Measurements from ENCODE around the gene ATL1. TPM values are rescaled to one million over a fixed set of nuclear protein-coding genes. Genes with fewer than 3 reads are reported as not detected.

Gene ATL1
- total RNA-seq, 4 donors from 2014 or later, result 13.5 to 34.7 (median 23.3) TPM

DNA sequence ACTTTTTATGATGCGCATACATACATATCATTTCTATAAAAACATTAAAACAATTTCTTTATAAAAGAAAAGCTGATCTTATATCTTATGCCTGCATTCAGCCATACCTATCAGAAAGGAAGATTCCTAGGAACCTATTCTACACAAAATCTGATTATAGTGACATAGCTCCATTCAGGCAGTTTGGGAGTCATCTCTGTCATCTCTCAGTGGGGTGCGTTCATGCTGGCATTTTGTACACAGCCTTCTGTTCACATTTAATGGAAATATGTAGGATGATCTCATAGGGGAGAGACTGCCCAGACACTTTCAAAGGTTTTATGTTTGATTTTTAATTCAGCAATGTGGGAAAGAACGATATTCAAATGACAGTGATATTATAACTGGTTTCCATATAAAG, 52.9 kb downstream of the ATL1 start:
- no peaks in the 10 kb centered on the region for H3K9me3 ChIP-seq

GRCh38 chr14:50615056-50615455, 55.1 kb downstream of the ATL1 start:
- Histone ChIP-seq H3K27me3 (no peaks in the 10 kb centered on the region), H3K4me1 (peaks cover 0 to 12% (median 0%) of the 10 kb centered on the region in 4 donors), H3K4me3 (no peak overlapping the region), H3K27ac (peak overlapping the region in 3 of 4 donors; percentile 24 to 65 (median 51)), H3K36me3 (peaks cover 0 to 11% (median 3%) of the 10 kb centered on the region in 3 donors), H3K9me3 (no peaks in the 10 kb centered on the region)
- WGBS, 2 donors, result 45 to 46% methylated on average over 4 of the region's 4 CpGs
- no peak for DNase-seq (ENCODE audit: low spot score in 2 of 2)
- TF ChIP-seq EP300 (IDR thresholded peaks at IDR 0.05) (no peak), POLR2A (IDR thresholded peaks at IDR 0.05) (no peak)
- TF ChIP-seq, protein P1, sequence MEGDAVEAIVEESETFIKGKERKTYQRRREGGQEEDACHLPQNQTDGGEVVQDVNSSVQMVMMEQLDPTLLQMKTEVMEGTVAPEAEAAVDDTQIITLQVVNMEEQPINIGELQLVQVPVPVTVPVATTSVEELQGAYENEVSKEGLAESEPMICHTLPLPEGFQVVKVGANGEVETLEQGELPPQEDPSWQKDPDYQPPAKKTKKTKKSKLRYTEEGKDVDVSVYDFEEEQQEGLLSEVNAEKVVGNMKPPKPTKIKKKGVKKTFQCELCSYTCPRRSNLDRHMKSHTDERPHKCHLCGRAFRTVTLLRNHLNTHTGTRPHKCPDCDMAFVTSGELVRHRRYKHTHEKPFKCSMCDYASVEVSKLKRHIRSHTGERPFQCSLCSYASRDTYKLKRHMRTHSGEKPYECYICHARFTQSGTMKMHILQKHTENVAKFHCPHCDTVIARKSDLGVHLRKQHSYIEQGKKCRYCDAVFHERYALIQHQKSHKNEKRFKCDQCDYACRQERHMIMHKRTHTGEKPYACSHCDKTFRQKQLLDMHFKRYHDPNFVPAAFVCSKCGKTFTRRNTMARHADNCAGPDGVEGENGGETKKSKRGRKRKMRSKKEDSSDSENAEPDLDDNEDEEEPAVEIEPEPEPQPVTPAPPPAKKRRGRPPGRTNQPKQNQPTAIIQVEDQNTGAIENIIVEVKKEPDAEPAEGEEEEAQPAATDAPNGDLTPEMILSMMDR (IDR thresholded peaks at IDR 0.05), result no peak

More for the DNA sequence above, 52.9 kb downstream of the ATL1 start:
- peaks cover 0 to 5% (median 0%) of the 10 kb centered on the region in 4 donors for H3K4me1 ChIP-seq
- WGBS, 2 donors, result 73 to 74% methylated on average over 3 of the region's 3 CpGs
- DNase-seq (ENCODE audit: low spot score in 2 of 2), result no peak
- H3K4me3 ChIP-seq, result no peak overlapping the region
- TF ChIP-seq POLR2A (IDR thresholded peaks at IDR 0.05), result no peak
- no peak for TF ChIP-seq EP300 (IDR thresholded peaks at IDR 0.05)
- TF ChIP-seq, protein P1 (IDR thresholded peaks at IDR 0.05), result no peak
- no peak overlapping the region for H3K27ac ChIP-seq
- H3K36me3 ChIP-seq, result peaks cover 0 to 11% (median 3%) of the 10 kb centered on the region in 3 donors
- H3K27me3 ChIP-seq, result no peaks in the 10 kb centered on the region

- H3K27ac ChIP-seq, result peak overlapping the region in 3 of 4 donors; percentile 24 to 65 (median 51)
- 54 to 57% methylated on average over 2 of the region's 2 CpGs for WGBS, 2 donors
- H3K9me3 ChIP-seq, result no peaks in the 10 kb centered on the region
- no peaks in the 10 kb centered on the region for H3K27me3 ChIP-seq
- peaks cover 0 to 16% (median 0%) of the 10 kb centered on the region in 4 donors for H3K4me1 ChIP-seq
- H3K4me3 ChIP-seq, result no peak overlapping the region
- peak in 1 of 2 donors; percentile 52 for TF ChIP-seq EP300 (IDR thresholded peaks at IDR 0.05)
- TF ChIP-seq, protein P1 (IDR thresholded peaks at IDR 0.05), result no peak
- peaks cover 0 to 11% (median 3%) of the 10 kb centered on the region in 3 donors for H3K36me3 ChIP-seq
- no peak for DNase-seq (ENCODE audit: low spot score in 2 of 2)
These were observed 55.6 kb downstream of the ATL1 start for GRCh38 chr14:50615552-50615951.

DNA sequence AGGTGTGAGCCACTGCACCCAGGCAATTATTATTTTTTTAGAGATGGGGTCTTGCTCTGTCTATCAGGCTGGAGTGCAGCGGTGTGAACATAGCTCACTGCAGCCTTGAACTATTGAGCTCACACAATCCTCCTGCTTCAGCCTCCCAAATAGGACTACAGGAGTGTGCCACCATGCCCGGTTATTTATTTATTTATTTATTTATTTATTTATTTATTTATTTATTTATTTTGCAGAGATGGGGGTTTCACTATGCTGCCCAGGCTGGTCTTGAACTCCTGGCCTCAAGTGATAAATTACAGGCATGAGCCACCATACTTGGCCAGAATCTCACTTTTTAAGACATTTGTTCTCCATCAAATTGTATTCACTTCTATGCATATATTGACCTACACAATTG, 56.3 kb downstream of the ATL1 start:
- H3K4me1 ChIP-seq, result peaks cover 0 to 16% (median 0%) of the 10 kb centered on the region in 4 donors
- no peaks in the 10 kb centered on the region for H3K27me3 ChIP-seq
- no peak for TF ChIP-seq EP300 (IDR thresholded peaks at IDR 0.05)
- no peak for TF ChIP-seq POLR2A (IDR thresholded peaks at IDR 0.05)
- TF ChIP-seq, protein P1 (IDR thresholded peaks at IDR 0.05), result no peak
- no peak for DNase-seq (ENCODE audit: low spot score in 2 of 2)
- H3K4me3 ChIP-seq, result no peak overlapping the region
- WGBS, 2 donors, result 93 to 97% methylated on average over 2 of the region's 2 CpGs
- H3K36me3 ChIP-seq, result peaks cover 0 to 11% (median 3%) of the 10 kb centered on the region in 3 donors
- peak overlapping the region in 2 of 4 donors; percentile 51 to 65 for H3K27ac ChIP-seq
- no peaks in the 10 kb centered on the region for H3K9me3 ChIP-seq

- WGBS, 2 donors, result 75 to 81% methylated on average over 5 of the region's 5 CpGs
- no peak overlapping the region for H3K4me3 ChIP-seq
- H3K36me3 ChIP-seq, result peaks cover 0 to 29% (median 3%) of the 10 kb centered on the region in 3 donors
- peaks cover 0 to 11% (median 0%) of the 10 kb centered on the region in 4 donors for H3K4me1 ChIP-seq
- no peaks in the 10 kb centered on the region for H3K9me3 ChIP-seq
- DNase-seq (ENCODE audit: low spot score in 2 of 2), result no peak
- no peak overlapping the region for H3K27ac ChIP-seq
- TF ChIP-seq, protein P1 (IDR thresholded peaks at IDR 0.05), result peak; percentile 23 to 63 (median 44)
- TF ChIP-seq EP300 (IDR thresholded peaks at IDR 0.05), result no peak
- no peak for TF ChIP-seq POLR2A (IDR thresholded peaks at IDR 0.05)
- no peaks in the 10 kb centered on the region for H3K27me3 ChIP-seq
These were observed 59.7 kb downstream of the ATL1 start for GRCh38 chr14:50619569-50620141.
